NCI-H1092 (cell line): ENCODE data around the gene DNM3.
"Not testable (repeated sequence)": the region's sequence is repeated elsewhere in the genome, so short reads cannot be mapped to it uniquely, and the experiment has no call there.

Experiments used
- DNase-seq: peaks from one replicate; lab custom pipeline; 2025; lab: John Stamatoyannopoulos, UW

DNM3 gene

GRCh38 chr1:171841050-171841910 lies at the start of gene DNM3:
Gene DNM3, plus strand, starts transcription at chr1:171841498. Its CDS starts 159 bp downstream, at chr1:171841657.
- DNase-seq, result peak; percentile 77

- DNase-seq, result no peak
These were observed 48.5 kb upstream of the DNM3 start for GRCh38 chr1:171792656-171793369.

- DNase-seq, result no peak
These were observed 47.7 kb upstream of the DNM3 start for GRCh38 chr1:171793636-171794035.

GRCh38 chr1:171794085-171794484 lies 47.2 kb upstream of the DNM3 start:
- DNase-seq, result no peak

GRCh38 chr1:171796592-171796991 lies 44.7 kb upstream of the DNM3 start:
- no peak for DNase-seq

- no peak for DNase-seq
These were observed 43.0 kb upstream of the DNM3 start for GRCh38 chr1:171798311-171798710.

- DNase-seq, result no peak
These were observed 42.5 kb upstream of the DNM3 start for GRCh38 chr1:171798765-171799164.

GRCh38 chr1:171799166-171799565 lies 42.1 kb upstream of the DNM3 start:
- no peak for DNase-seq

- not testable (repeated sequence) for DNase-seq
These were observed 41.6 kb upstream of the DNM3 start for GRCh38 chr1:171799698-171800097.

- DNase-seq, result no peak
These were observed 41.0 kb upstream of the DNM3 start for GRCh38 chr1:171800342-171800741.

- no peak for DNase-seq
These were observed 40.4 kb upstream of the DNM3 start for GRCh38 chr1:171800851-171801250.

GRCh38 chr1:171801487-171801891 lies 39.8 kb upstream of the DNM3 start:
- peak; percentile 39 for DNase-seq

- no peak for DNase-seq
These were observed 39.1 kb upstream of the DNM3 start for GRCh38 chr1:171802207-171802606.

- DNase-seq, result no peak
These were observed 38.3 kb upstream of the DNM3 start for GRCh38 chr1:171803045-171803444.

- no peak for DNase-seq
These were observed 37.8 kb upstream of the DNM3 start for GRCh38 chr1:171803461-171804022.

- no peak for DNase-seq
These were observed 35.7 kb upstream of the DNM3 start for GRCh38 chr1:171805395-171806115.

- no peak for DNase-seq
These were observed 33.7 kb upstream of the DNM3 start for GRCh38 chr1:171807556-171807955.

- no peak for DNase-seq
These were observed 31.5 kb upstream of the DNM3 start for GRCh38 chr1:171809834-171810233.

GRCh38 chr1:171811672-171812071 lies 29.6 kb upstream of the DNM3 start:
- no peak for DNase-seq

- DNase-seq, result no peak
These were observed 26.6 kb upstream of the DNM3 start for GRCh38 chr1:171814692-171815091.

- no peak for DNase-seq
These were observed 24.9 kb upstream of the DNM3 start for GRCh38 chr1:171816300-171816901.
